Left hindlimb (tissue), 1 donor: Measurements from ENCODE around the gene SRGAP3.
A peak's percentile ranks its signal among the peaks of the same experiment; 100 is the strongest.

Experiments used
- DNase-seq: peaks from one replicate; pipeline ENCODE4 v3.0.0-alpha.2; 2018

SRGAP3 gene

GRCh38 chr3:9075762-9076161 lies 173.7 kb downstream of the SRGAP3 start:
- no peak for DNase-seq

GRCh38 chr3:9074079-9074478 lies 175.4 kb downstream of the SRGAP3 start:
- no peak for DNase-seq

GRCh38 chr3:9072667-9073009 lies 176.8 kb downstream of the SRGAP3 start:
- no peak for DNase-seq

- DNase-seq: no peak
These were observed 177.3 kb downstream of the SRGAP3 start for GRCh38 chr3:9071936-9072666.

- DNase-seq: no peak
These were observed 178.5 kb downstream of the SRGAP3 start for GRCh38 chr3:9070961-9071360.

GRCh38 chr3:9069971-9070370 lies 179.5 kb downstream of the SRGAP3 start:
- no peak for DNase-seq

- no peak for DNase-seq
These were observed 181.4 kb downstream of the SRGAP3 start for GRCh38 chr3:9068051-9068450.

GRCh38 chr3:9067352-9067975 lies 182.0 kb downstream of the SRGAP3 start:
- DNase-seq: peak; percentile 61

GRCh38 chr3:9066775-9067174 lies 182.7 kb downstream of the SRGAP3 start:
- no peak for DNase-seq

GRCh38 chr3:9066141-9066540 lies 183.3 kb downstream of the SRGAP3 start:
- no peak for DNase-seq

GRCh38 chr3:9064850-9065249 lies 184.6 kb downstream of the SRGAP3 start:
- peak; percentile 67 for DNase-seq

GRCh38 chr3:9064251-9064650 lies 185.2 kb downstream of the SRGAP3 start:
- no peak for DNase-seq

GRCh38 chr3:9062570-9062969 lies 186.9 kb downstream of the SRGAP3 start:
- no peak for DNase-seq

GRCh38 chr3:9061634-9062033 lies 187.8 kb downstream of the SRGAP3 start:
- DNase-seq: no peak

- no peak for DNase-seq
These were observed 189.7 kb downstream of the SRGAP3 start for GRCh38 chr3:9059489-9060400.

- DNase-seq: no peak
These were observed 192.9 kb downstream of the SRGAP3 start for GRCh38 chr3:9056581-9056980.

- DNase-seq: no peak
These were observed 201.7 kb downstream of the SRGAP3 start for GRCh38 chr3:9047452-9048346.

- no peak for DNase-seq
These were observed 204.1 kb downstream of the SRGAP3 start for GRCh38 chr3:9045371-9045770.

GRCh38 chr3:9043063-9043462 lies 206.4 kb downstream of the SRGAP3 start:
- no peak for DNase-seq

GRCh38 chr3:9041626-9042025 lies 207.8 kb downstream of the SRGAP3 start:
- DNase-seq: no peak

GRCh38 chr3:9040996-9041395 lies 208.4 kb downstream of the SRGAP3 start:
- DNase-seq: no peak

GRCh38 chr3:9037144-9037711 lies 212.2 kb downstream of the SRGAP3 start:
- no peak for DNase-seq
